ENCODE results near the gene ACSL3.
A peak's percentile ranks its signal among the peaks of the same experiment; 100 is the strongest.

ACSL3 gene

DNA sequence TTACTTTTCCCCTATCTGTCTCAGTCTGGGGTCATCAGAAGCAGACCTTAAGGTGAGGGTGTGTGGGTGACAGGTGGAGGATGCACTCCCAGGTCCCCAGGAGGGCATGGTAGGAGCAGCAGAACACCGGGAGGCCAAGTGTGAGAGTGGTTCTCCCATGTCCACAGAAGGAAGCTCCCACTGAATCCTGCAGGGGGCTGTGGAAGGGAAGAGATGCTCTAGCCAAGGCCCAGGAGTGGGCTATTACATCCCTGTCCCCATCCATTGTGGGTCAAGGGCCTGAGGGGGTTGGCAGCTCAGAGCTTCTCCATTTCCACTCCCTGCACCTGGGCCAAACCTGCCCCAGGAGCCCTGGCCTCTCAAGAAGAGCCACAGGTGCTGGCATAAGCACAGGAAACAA lies 104.7 kb downstream of the ACSL3 start:
- in situ Hi-C loops (cut with HindIII; ENCODE audit: low pct_unique_long_range_greater_than_20kb, low sequenced_read_pairs) = no loop called here
- TF ChIP-seq JUND (IDR thresholded peaks at IDR 0.05; ENCODE audit: low read depth) = no peak
- no peak for DNase-seq (ENCODE audit: low read depth in 1 of 2, low spot score in 1 of 2)

DNA sequence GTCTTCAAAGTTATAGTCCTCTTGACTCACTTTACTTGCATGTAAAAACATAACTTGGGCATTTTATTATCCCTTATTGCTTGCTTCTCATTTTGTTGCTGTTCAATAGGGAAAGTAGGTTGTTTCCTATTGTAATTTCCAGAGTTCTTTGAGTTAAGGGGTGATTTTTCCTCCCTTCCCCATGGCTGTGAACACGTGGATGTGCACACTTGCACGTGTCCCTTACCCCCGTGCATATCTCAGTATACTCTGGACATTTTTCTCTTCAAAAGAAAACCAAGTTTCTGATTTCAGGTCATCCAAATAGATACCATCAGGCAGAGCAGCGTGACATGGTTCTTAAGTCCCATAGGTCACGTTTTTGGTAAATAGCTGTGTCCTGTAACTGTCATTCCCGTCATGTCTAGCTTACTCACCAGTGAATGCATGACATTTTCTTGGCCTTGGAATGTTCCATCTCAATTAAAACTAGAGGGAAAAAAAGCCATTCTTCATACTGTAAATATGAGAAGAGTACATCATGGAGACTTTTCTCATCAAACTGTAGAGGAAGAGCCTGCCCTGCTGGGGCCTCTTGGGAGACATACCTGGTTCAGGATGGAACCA lies 107.8 kb downstream of the ACSL3 start:
- no peak for TF ChIP-seq JUND (IDR thresholded peaks at IDR 0.05; ENCODE audit: low read depth)
- in situ Hi-C loops (cut with HindIII; ENCODE audit: low pct_unique_long_range_greater_than_20kb, low sequenced_read_pairs) = no loop called here
- DNase-seq (ENCODE audit: low read depth in 1 of 2, low spot score in 1 of 2) = no peak

DNA sequence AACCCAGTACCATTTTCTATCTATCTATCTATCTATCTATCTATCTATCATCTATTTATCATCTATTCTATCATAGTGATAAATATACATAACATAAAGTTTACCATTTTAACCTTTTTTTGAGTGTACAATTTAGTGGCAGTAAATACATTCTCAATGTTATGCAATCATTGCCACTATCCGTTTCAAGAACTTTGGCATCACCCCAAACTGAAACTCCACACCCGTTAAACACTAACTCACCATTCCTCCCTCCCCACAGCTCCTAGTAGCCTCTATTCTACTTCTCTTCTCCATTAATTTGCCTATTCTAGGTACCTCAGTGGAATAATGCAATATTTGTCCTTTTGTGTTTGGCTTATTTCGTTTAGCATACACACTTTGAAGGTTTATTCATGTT lies 108.7 kb downstream of the ACSL3 start:
- DNase-seq (ENCODE audit: low read depth in 1 of 2, low spot score in 1 of 2) = peak in 1 of 2 experiments; percentile 33
- TF ChIP-seq JUND (IDR thresholded peaks at IDR 0.05; ENCODE audit: low read depth) = no peak
- in situ Hi-C loops (cut with HindIII; ENCODE audit: low pct_unique_long_range_greater_than_20kb, low sequenced_read_pairs) = no loop called here

DNA sequence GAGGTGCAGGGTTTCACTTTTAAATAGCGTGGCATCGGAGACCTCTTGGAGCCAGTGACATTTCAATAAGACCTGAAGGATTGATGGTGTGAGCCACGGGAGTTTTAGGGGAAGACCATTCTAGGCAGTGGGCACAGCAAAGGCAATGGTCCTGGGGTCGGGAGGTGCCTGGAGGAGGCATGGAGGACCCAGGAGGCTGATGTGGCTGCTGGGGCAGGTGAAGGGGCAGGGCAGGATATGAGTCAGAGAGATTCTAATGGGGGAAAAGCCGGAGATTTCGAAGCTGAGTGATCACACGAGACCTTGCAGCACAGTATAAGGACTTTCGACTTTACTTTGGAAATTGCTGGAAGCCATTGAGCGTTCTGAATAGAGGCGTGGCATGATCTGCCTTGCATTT lies 111.6 kb downstream of the ACSL3 start:
- in situ Hi-C loops (cut with HindIII; ENCODE audit: low pct_unique_long_range_greater_than_20kb, low sequenced_read_pairs) = no loop called here
- TF ChIP-seq JUND (IDR thresholded peaks at IDR 0.05; ENCODE audit: low read depth) = no peak
- no peak for DNase-seq (ENCODE audit: low read depth in 1 of 2, low spot score in 1 of 2)

DNA sequence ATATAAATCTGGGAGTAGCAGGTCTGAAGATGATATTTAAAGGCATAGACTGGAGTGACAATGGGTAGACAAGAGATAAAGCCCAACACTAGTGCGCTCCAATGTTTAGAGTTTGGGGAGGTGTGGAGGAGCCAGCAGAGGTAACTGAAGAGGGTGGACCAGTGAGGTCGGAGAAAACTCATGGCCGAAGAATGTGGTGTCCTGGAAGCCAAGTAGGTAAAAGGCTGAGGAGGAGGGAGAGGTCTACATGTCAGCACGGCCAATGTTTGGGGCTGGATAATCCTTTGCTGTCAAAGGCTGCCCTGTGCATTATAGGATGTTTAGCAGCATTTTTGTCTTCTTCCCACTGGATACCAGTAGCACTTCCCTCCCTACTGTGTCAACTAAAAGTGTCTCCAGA lies 112.4 kb downstream of the ACSL3 start:
- DNase-seq (ENCODE audit: low read depth in 1 of 2, low spot score in 1 of 2) = no peak
- in situ Hi-C loops (cut with HindIII; ENCODE audit: low pct_unique_long_range_greater_than_20kb, low sequenced_read_pairs) = no loop called here
- TF ChIP-seq JUND (IDR thresholded peaks at IDR 0.05; ENCODE audit: low read depth) = no peak

DNA sequence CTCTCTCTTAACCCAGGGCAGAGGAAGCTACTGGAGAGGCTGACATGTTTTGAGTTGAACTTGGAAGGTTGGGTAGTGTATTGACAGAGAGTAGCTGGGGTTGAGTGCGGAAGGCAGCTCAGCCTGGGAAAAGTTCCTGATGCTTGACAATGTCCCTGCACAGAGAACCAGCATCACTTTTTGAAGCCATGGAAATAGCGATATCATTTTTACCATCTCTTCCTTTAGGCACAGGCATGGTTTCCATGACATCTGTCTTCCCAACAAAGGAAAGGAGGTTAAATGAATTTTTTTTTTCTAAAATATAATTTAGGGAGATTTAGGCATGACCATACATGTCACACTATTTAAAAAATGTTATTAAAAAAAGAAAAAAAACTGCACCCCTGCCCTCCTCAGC lies 112.9 kb downstream of the ACSL3 start:
- no peak for TF ChIP-seq JUND (IDR thresholded peaks at IDR 0.05; ENCODE audit: low read depth)
- in situ Hi-C loops (cut with HindIII; ENCODE audit: low pct_unique_long_range_greater_than_20kb, low sequenced_read_pairs) = no loop called here
- DNase-seq (ENCODE audit: low read depth in 1 of 2, low spot score in 1 of 2) = no peak

DNA sequence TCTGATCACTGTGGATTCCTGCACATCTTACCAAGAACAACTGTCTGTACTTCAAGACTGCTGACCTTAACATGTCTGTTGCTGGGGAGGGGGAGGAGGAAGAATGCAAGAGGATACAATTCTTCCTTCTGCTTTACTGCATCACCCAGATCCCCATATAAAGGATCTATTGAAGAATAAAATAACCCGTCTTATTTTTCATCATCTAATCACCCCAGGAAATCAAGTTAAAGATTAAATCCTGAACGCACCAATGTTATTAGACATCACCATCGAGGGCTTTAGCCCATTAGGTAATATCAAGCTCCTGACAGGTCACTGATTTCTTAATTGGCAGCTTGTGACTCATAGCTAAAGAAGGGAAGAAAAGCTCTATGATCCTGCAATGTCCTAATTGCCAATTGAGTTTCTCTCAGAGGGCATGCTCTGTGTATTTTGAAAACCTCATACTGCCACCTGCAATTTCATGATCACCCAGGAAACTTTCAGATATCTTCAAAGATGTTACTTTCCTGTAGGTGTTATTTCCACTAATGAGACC lies 115.8 kb downstream of the ACSL3 start:
- no peak for DNase-seq (ENCODE audit: low read depth in 1 of 2, low spot score in 1 of 2)
- in situ Hi-C loops (cut with HindIII; ENCODE audit: low pct_unique_long_range_greater_than_20kb, low sequenced_read_pairs) = no loop called here

DNA sequence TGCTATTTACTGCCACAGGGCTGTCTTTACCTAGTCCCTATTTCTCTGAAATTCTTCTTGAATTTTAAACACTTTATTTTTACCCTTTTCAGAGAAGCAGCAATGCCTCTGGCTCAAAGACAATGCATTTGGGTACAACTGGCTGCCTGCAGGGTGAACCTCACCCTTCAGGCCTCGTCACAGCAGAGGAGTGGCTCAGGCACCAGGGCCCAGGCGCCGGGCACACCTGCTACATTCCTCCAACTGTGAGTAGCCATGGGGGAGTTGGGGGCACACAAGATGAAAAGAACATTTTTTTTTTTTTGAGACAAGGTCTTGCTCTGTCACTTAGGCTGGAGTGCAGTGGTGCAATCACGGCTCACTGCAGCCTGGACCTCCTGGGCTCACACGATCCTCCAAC lies 116.3 kb downstream of the ACSL3 start:
- no peak for DNase-seq (ENCODE audit: low read depth in 1 of 2, low spot score in 1 of 2)
- in situ Hi-C loops (cut with HindIII; ENCODE audit: low pct_unique_long_range_greater_than_20kb, low sequenced_read_pairs) = no loop called here
- no peak for TF ChIP-seq JUND (IDR thresholded peaks at IDR 0.05; ENCODE audit: low read depth)

More for the DNA sequence above, 115.8 kb downstream of the ACSL3 start:
- TF ChIP-seq JUND (IDR thresholded peaks at IDR 0.05; ENCODE audit: low read depth) = no peak

DNA sequence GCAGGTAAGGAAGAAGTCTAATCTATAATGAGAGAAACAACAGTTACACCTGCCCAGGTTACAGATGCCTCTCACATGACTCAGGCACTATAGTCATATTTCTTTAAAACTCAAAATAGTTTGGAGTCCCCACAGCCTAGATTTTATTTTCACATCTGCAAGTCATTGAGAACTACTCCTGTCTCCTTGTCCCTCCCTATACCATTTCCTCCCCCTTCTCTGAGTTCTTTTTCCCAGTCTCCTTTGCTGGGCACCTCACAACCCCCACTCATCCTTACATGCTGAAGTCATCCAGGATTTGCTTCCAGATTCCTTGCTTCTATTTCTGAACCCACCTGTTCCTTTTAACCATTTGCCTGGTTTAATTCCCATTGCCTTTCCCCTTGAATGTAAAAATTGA lies 118.0 kb downstream of the ACSL3 start:
- DNase-seq (ENCODE audit: low read depth in 1 of 2, low spot score in 1 of 2) = no peak
- no peak for TF ChIP-seq JUND (IDR thresholded peaks at IDR 0.05; ENCODE audit: low read depth)
- in situ Hi-C loops (cut with HindIII; ENCODE audit: low pct_unique_long_range_greater_than_20kb, low sequenced_read_pairs) = no loop called here

DNA sequence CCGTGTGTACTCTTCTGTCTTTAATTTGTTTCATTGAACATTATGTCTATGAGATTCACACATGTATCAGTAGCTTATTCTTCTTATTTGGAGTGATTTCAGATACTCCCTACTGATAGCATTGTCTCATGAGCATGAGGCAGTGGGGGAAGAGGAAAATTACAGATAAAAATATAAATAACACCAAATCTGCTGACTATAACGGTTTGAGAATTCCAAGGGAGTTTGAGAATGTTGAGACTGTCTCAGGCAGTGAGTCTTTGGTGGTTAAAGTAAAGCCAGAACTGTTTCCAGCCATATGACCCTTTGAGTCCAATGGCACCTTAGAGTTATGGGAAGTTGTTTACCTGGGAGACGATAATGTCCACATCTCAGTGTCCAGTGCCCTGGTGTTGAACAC lies 118.6 kb downstream of the ACSL3 start:
- in situ Hi-C loops (cut with HindIII; ENCODE audit: low pct_unique_long_range_greater_than_20kb, low sequenced_read_pairs) = no loop called here
- TF ChIP-seq JUND (IDR thresholded peaks at IDR 0.05; ENCODE audit: low read depth) = no peak
- no peak for DNase-seq (ENCODE audit: low read depth in 1 of 2, low spot score in 1 of 2)

DNA sequence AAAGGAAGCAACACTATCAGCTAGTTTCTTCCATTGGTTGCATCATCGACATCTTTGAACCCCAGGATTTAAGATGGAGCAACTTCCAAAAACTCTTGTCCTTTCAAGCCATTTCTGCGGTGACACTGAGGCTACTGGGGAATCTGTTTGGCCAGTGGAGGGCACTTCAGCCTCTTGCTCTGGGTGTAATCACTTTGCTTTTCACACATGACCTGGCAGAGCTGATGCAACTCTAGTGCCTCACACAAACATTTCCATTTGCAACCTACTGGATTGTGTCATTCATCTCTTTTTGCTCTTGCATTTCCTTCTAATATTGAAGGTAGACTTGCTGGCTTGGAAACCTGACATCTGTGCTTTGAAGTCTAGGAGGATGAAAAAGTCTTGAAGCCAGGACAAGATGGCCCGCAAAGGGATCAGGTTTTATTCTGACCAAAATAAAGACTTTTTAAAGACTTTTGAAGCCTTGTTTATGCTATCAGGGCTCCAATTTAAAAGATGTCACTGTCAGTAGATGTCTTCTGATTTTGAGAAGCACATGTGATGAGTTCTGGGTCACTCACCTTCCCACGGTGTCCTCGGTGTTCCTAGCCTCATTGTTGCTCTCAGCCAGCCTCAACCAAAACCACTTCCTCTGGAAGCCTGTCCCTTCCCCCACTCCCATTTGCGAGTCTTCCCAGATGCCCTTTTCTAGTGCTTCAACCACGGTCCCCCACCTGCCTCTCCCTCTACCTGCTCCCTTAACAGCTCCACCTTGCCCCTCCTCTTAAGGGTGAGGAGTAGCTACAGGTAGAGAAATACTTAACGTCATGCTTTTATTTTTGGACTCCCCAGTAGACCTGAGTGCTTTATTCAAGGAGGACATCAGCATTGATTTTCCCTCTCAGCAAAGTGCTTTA lies 121.4 kb downstream of the ACSL3 start:
- peak in 1 of 2 experiments; percentile 72 for DNase-seq (ENCODE audit: low read depth in 1 of 2, low spot score in 1 of 2)
- TF ChIP-seq JUND (IDR thresholded peaks at IDR 0.05; ENCODE audit: low read depth) = no peak

DNA sequence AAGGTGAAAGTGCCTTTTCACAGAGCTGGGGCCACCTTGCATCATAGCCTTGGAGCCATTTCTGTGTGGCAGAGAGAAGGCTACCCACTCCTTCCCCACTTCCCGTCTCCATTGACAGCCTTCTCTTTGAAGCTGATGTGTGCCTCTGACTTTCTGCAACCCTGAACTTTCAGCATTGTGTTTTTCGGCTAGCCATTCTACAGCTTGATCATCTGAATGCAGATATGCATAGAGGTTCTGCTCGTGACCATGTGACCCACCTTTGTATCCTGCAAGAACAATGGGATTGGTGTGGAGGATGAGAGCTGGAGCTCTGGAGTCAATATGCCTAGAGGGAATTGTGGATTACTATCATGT lies 122.1 kb downstream of the ACSL3 start:
- in situ Hi-C loops (cut with HindIII; ENCODE audit: low pct_unique_long_range_greater_than_20kb, low sequenced_read_pairs) = no loop called here
- DNase-seq (ENCODE audit: low read depth in 1 of 2, low spot score in 1 of 2) = no peak
- TF ChIP-seq JUND (IDR thresholded peaks at IDR 0.05; ENCODE audit: low read depth) = no peak

More for the DNA sequence above, 121.4 kb downstream of the ACSL3 start:
- in situ Hi-C loops (cut with HindIII; ENCODE audit: low pct_unique_long_range_greater_than_20kb, low sequenced_read_pairs) = no loop called here

DNA sequence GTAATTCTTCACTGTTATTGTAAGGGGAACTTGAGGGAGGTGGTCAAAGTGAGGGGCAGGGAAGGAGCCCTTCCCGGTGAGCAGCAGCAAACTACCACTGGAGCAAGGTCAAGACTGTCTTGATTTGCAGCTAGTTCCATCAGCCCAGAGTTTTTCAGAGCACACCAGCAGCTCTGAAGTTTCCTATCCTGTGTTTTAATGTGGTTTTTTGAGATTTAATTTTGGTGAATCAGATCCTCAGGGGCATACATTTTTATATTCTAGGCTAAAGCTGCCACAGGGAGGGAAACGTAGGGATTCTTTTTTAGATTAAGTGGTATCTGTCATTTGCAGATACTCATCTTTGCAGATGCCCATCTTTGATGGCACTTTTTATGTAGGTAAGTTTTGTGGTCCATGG lies 124.1 kb downstream of the ACSL3 start:
- DNase-seq (ENCODE audit: low read depth in 1 of 2, low spot score in 1 of 2) = no peak
- no peak for TF ChIP-seq JUND (IDR thresholded peaks at IDR 0.05; ENCODE audit: low read depth)
- in situ Hi-C loops (cut with HindIII; ENCODE audit: low pct_unique_long_range_greater_than_20kb, low sequenced_read_pairs) = no loop called here

Data from T47D (cell line).